Fibroblast of lung (primary cell): ENCODE data around the gene SPTB. TPM values are rescaled to one million over a fixed set of nuclear protein-coding genes. Genes with fewer than 3 reads are reported as not detected.

ENCODE experiments used
- DNase-seq, 2 donors: peaks; one replicate each; pipeline versions ENCODE4 v3.0.0 to v3.0.0-alpha.2; 2010; ENCODE audit warnings: low read depth in 2 of 2
- H2AFZ ChIP-seq: 2 replicates; pipeline ENCODE4 v1.5.1; 2012; ENCODE audit warnings: low read length, control low read depth, inconsistent platforms
- H3K27ac ChIP-seq: 2 replicates; pipeline ENCODE4 v1.5.1; 2011; ENCODE audit warnings: low read length, control low read depth; ENCODE audit not compliant: insufficient read depth
- H3K27me3 ChIP-seq: 2 replicates; pipeline ENCODE4 v1.5.1; 2011; ENCODE audit warnings: mild to moderate bottlenecking, low read length; ENCODE audit not compliant: control insufficient read depth, insufficient read depth
- H3K36me3 ChIP-seq: 2 replicates; pipeline ENCODE4 v1.5.1; 2011; ENCODE audit warnings: low read length; ENCODE audit not compliant: control insufficient read depth, insufficient read depth
- H3K4me1 ChIP-seq: 2 replicates; pipeline ENCODE4 v1.5.1; 2011; ENCODE audit warnings: low read length; ENCODE audit not compliant: control insufficient read depth, insufficient read depth; ENCODE audit errors: extremely low read depth
- H3K4me2 ChIP-seq: 2 replicates; pipeline ENCODE4 v1.5.1; 2011; ENCODE audit warnings: low read length, control low read depth; ENCODE audit not compliant: insufficient read depth; ENCODE audit errors: extremely low read depth
- H3K4me3 ChIP-seq, 4 experiments: fragments of 200-600 bp in 1 of 4; sonication (generic) in 1 of 4; replicated peaks in 1 of 4; 2 replicates each; pipeline ENCODE4 v1.5.1; 2011 to 2016; ENCODE audit warnings: low read length in 4 of 4, low read depth in 3 of 4, mild to moderate bottlenecking in 3 of 4, control low read depth in 2 of 4, inconsistent platforms in 1 of 4, mixed read lengths in 1 of 4; ENCODE audit not compliant: insufficient read depth in 1 of 4; ENCODE audit errors: control extremely low read depth in 1 of 4
- H3K79me2 ChIP-seq: 2 replicates; pipeline ENCODE4 v1.5.1; 2012; ENCODE audit warnings: mild to moderate bottlenecking, low read length, inconsistent platforms; ENCODE audit not compliant: control insufficient read depth, insufficient read depth
- H3K9ac ChIP-seq: 2 replicates; pipeline ENCODE4 v1.5.1; 2011; ENCODE audit warnings: mild to moderate bottlenecking, low read length, control low read depth; ENCODE audit not compliant: insufficient read depth
- H3K9me3 ChIP-seq: 2 replicates; pipeline ENCODE4 v1.5.1; 2012; ENCODE audit warnings: low read depth, low read length; ENCODE audit not compliant: control insufficient read depth, insufficient read depth
- H4K20me1 ChIP-seq: 2 replicates; pipeline ENCODE4 v1.5.1; 2011; ENCODE audit warnings: low read length; ENCODE audit not compliant: control insufficient read depth, insufficient read depth; ENCODE audit errors: extremely low read depth
- EZH2 ChIP-seq: IDR thresholded peaks from 2 replicates; pipeline ENCODE4 v1.5.1; 2012; ENCODE audit warnings: low read length, control low read depth, mild to moderate bottlenecking; ENCODE audit errors: missing control alignments
- polyA plus RNA-seq, 2 donors: library from polyadenylated mRNA; depleted of rRNA in 1 of 2; stranded (reverse) in 1 of 2; unstranded in 1 of 2; fragments of >200 nt; gene quantifications; 2 replicates each; pipeline ENCODE4 v1.2.1, GENCODE V29; 2011 to 2012; ENCODE audit warnings: missing spikeins in 1 of 2
- total RNA-seq: library from RNA; depleted of rRNA; stranded (reverse); fragments of >200 nt; gene quantifications from 2 replicates; pipeline ENCODE4 v1.2.1, GENCODE V29; 2014
- TF ChIP-seq, protein P1 (sequence below), 2 donors: IDR thresholded peaks in 1 of 2; conservative IDR thresholded peaks in 1 of 2; 1 replicate in 1 of 2; 2 replicates in 1 of 2; pipeline ENCODE4 v1.5.1; 2011 to 2012; ENCODE audit warnings: low read length in 2 of 2, control low read depth in 1 of 2, inconsistent platforms in 1 of 2, low read depth in 1 of 2, mild to moderate bottlenecking in 1 of 2

The SPTB gene
- total and polyA plus RNA-seq, 2 donors (not counting 1 experiment from before 2014, with no cell fraction given): not detected

DNA sequence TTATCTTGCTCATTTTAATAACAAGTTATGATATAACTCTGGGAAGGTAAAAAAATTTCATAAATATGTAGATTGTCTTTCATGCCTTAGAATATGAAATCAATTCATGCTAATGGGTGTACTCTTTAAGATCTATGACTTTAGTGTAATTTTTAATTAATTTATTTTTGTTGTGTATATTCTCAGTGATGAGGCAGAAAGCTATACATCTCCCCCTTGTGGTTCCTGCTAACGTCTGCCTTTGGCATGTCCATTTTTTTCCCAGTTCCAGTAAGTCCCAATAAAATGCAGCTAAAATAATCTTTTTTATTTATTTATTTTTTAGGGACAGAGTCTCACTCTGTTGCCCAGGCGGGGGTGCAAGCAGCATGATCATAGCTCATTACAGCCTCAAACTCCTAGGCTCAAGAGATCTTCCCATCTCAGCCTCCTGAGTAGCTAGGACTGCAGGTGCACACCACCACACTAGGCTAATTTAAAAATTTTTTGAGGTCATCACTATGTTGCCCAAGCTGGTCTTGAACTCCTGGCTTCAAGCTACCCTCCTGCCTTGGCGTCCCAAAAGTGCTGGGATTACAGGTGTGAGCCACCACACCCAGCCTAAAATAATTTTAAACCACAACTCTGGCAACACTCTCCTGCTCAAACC is 31.3 kb upstream of the SPTB start:
- Histone ChIP-seq H4K20me1 (no peaks in the 10 kb centered on the region), H3K9ac (no peak overlapping the region), H3K27ac (no peak overlapping the region), H3K4me2 (no peak overlapping the region), H3K4me1 (peaks cover 5% of the 10 kb centered on the region), H3K36me3 (no peaks in the 10 kb centered on the region), H3K27me3 (peaks cover 3% of the 10 kb centered on the region), H2AFZ (no peak overlapping the region), H3K4me3 (no peak overlapping the region), H3K9me3 (no peaks in the 10 kb centered on the region), H3K79me2 (peaks cover 17% of the 10 kb centered on the region)
- peak; percentile 32 to 59 for DNase-seq
- TF ChIP-seq EZH2: no peak
- TF ChIP-seq, protein P1, sequence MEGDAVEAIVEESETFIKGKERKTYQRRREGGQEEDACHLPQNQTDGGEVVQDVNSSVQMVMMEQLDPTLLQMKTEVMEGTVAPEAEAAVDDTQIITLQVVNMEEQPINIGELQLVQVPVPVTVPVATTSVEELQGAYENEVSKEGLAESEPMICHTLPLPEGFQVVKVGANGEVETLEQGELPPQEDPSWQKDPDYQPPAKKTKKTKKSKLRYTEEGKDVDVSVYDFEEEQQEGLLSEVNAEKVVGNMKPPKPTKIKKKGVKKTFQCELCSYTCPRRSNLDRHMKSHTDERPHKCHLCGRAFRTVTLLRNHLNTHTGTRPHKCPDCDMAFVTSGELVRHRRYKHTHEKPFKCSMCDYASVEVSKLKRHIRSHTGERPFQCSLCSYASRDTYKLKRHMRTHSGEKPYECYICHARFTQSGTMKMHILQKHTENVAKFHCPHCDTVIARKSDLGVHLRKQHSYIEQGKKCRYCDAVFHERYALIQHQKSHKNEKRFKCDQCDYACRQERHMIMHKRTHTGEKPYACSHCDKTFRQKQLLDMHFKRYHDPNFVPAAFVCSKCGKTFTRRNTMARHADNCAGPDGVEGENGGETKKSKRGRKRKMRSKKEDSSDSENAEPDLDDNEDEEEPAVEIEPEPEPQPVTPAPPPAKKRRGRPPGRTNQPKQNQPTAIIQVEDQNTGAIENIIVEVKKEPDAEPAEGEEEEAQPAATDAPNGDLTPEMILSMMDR (conservative IDR thresholded peaks at IDR 0.05 in 1 of 2, IDR thresholded peaks at IDR 0.05 in 1 of 2; ENCODE audit: low read depth in 1 of 2, low read length in 2 of 2): peak; percentile 77 to 87

DNA sequence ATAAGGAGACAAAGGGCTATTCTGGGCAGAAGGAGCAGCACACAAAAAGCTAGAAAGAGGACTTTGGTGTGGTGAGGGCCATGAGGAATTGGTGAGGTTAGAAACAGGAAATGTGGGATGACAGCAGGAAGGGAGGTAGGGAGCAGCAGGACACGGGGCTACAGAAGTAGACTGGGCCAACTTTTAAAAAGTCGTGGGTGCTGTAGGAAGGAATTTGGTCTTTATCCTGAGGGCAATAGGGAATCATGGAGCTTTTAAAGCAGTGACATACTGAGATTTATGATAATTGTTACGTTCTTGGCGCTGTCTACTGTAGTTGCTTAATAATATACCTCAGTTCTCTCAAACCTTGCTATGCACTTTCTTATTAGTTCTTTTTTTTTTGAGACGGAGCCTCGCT is 26.3 kb upstream of the SPTB start:
- Histone ChIP-seq H3K79me2 (no peaks in the 10 kb centered on the region), H3K9ac (no peak overlapping the region), H3K27ac (no peak overlapping the region), H3K27me3 (peaks cover 7% of the 10 kb centered on the region), H3K4me1 (no peaks in the 10 kb centered on the region), H3K9me3 (no peaks in the 10 kb centered on the region), H3K36me3 (no peaks in the 10 kb centered on the region), H4K20me1 (no peaks in the 10 kb centered on the region), H2AFZ (no peak overlapping the region), H3K4me3 (no peak overlapping the region), H3K4me2 (no peak overlapping the region)
- no peak for TF ChIP-seq EZH2
- TF ChIP-seq, protein P1 (conservative IDR thresholded peaks at IDR 0.05 in 1 of 2, IDR thresholded peaks at IDR 0.05 in 1 of 2; ENCODE audit: low read depth in 1 of 2, low read length in 2 of 2): no peak
- no peak for DNase-seq

DNA sequence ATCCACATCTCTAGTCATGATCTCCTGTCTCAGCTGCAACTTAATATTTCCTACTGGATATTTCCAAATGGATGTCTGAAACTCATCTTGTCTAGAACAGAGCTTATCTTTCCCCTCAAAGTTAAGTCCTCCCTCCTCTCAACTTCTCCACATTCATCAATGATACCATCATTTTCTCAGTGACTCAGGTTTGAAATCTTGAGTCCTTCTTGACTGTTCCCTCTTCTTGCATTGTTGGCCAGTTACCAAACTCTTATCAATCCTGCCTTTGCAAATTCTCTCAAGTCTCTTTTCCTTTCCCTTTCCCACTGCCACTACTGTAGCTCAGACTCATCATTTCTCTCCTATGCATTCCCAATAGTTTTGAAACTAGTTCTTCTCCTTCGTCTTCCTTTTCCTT is 20.3 kb upstream of the SPTB start:
- Histone ChIP-seq H3K4me2 (no peak overlapping the region), H3K27me3 (peaks cover 8% of the 10 kb centered on the region), H2AFZ (no peak overlapping the region), H3K27ac (no peak overlapping the region), H4K20me1 (no peaks in the 10 kb centered on the region), H3K36me3 (no peaks in the 10 kb centered on the region), H3K9me3 (no peaks in the 10 kb centered on the region), H3K4me3 (no peak overlapping the region), H3K9ac (no peak overlapping the region), H3K79me2 (no peaks in the 10 kb centered on the region), H3K4me1 (no peaks in the 10 kb centered on the region)
- peak in 1 of 2 donors; percentile 43 for DNase-seq
- TF ChIP-seq, protein P1 (conservative IDR thresholded peaks at IDR 0.05 in 1 of 2, IDR thresholded peaks at IDR 0.05 in 1 of 2; ENCODE audit: low read depth in 1 of 2, low read length in 2 of 2): no peak
- no peak for TF ChIP-seq EZH2
